Measurements from ENCODE around the gene AUTS2.

The AUTS2 gene

GRCh38 chr7:69685293-69685631 lies 87.0 kb downstream of the AUTS2 start:
- TF ChIP-seq EZH2 (IDR thresholded peaks at IDR 0.05; ENCODE audit: borderline replicate concordance, low read length) (no peak), CTCF (IDR thresholded peaks at IDR 0.05; ENCODE audit: low read length) (no peak)
- Histone ChIP-seq H3K4me3 (ENCODE audit: low read depth, low read length, poor library complexity, severe bottlenecking) (no peak overlapping the region), H3F3A (ENCODE audit: insufficient read depth, low read length) (peaks cover 7% of the 10 kb centered on the region), H3K9me3 (ENCODE audit: low read length) (no peaks in the 10 kb centered on the region), H3K79me2 (ENCODE audit: insufficient read depth, low read length) (peaks cover 87% of the 10 kb centered on the region), H4K20me1 (ENCODE audit: insufficient read depth, low read length) (no peaks in the 10 kb centered on the region), H3K27ac (ENCODE audit: low read depth, low read length, poor library complexity, severe bottlenecking) (peak overlapping the region; percentile 97), H3K27me3 (ENCODE audit: insufficient read depth, low read length) (no peaks in the 10 kb centered on the region), H3K9me2 (ENCODE audit: low read depth, low read length) (no peaks in the 10 kb centered on the region), H3K4me2 (ENCODE audit: low read length) (peak overlapping the region; percentile 75), H3K9ac (ENCODE audit: low read length) (peak overlapping the region; percentile 44), H2AFZ (ENCODE audit: low read length) (no peak overlapping the region), H3K4me1 (ENCODE audit: insufficient read depth, low read length, severe bottlenecking) (peaks cover 90% of the 10 kb centered on the region), H3K36me3 (ENCODE audit: insufficient read depth, low read length) (peaks cover 2% of the 10 kb centered on the region; the same call in 1 of the 2 replicates)

GRCh38 chr7:69686366-69686765 lies 88.1 kb downstream of the AUTS2 start:
- H3K4me2 ChIP-seq (ENCODE audit: low read length), result no peak overlapping the region; the same call in 1 of the 2 replicates
- H3K27ac ChIP-seq (ENCODE audit: low read depth, low read length, poor library complexity, severe bottlenecking), result peak overlapping the region; percentile 97
- H3K9me3 ChIP-seq (ENCODE audit: low read length), result no peaks in the 10 kb centered on the region
- H3K4me3 ChIP-seq (ENCODE audit: low read depth, low read length, poor library complexity, severe bottlenecking), result no peak overlapping the region
- H3K4me1 ChIP-seq (ENCODE audit: insufficient read depth, low read length, severe bottlenecking), result peaks cover 90% of the 10 kb centered on the region
- TF ChIP-seq CTCF (IDR thresholded peaks at IDR 0.05; ENCODE audit: low read length) (no peak), EZH2 (IDR thresholded peaks at IDR 0.05; ENCODE audit: borderline replicate concordance, low read length) (no peak)
- H3K36me3 ChIP-seq (ENCODE audit: insufficient read depth, low read length), result peaks cover 13% of the 10 kb centered on the region
- H3K9ac ChIP-seq (ENCODE audit: low read length), result no peak overlapping the region
- H3K27me3 ChIP-seq (ENCODE audit: insufficient read depth, low read length), result no peaks in the 10 kb centered on the region
- no peak overlapping the region for H2AFZ ChIP-seq (ENCODE audit: low read length)
- peaks cover 76% of the 10 kb centered on the region for H3K79me2 ChIP-seq (ENCODE audit: insufficient read depth, low read length)
- no peaks in the 10 kb centered on the region for H4K20me1 ChIP-seq (ENCODE audit: insufficient read depth, low read length)
- peaks cover 7% of the 10 kb centered on the region for H3F3A ChIP-seq (ENCODE audit: insufficient read depth, low read length)
- no peaks in the 10 kb centered on the region for H3K9me2 ChIP-seq (ENCODE audit: low read depth, low read length)

- Histone ChIP-seq H3K9me3 (ENCODE audit: low read length) (no peaks in the 10 kb centered on the region), H3F3A (ENCODE audit: insufficient read depth, low read length) (peaks cover 11% of the 10 kb centered on the region; the same call in 1 of the 2 replicates), H2AFZ (ENCODE audit: low read length) (no peak overlapping the region), H4K20me1 (ENCODE audit: insufficient read depth, low read length) (no peaks in the 10 kb centered on the region), H3K27me3 (ENCODE audit: insufficient read depth, low read length) (no peaks in the 10 kb centered on the region), H3K9me2 (ENCODE audit: low read depth, low read length) (no peaks in the 10 kb centered on the region), H3K79me2 (ENCODE audit: insufficient read depth, low read length) (peaks cover 70% of the 10 kb centered on the region), H3K4me3 (ENCODE audit: low read depth, low read length, poor library complexity, severe bottlenecking) (no peak overlapping the region), H3K36me3 (ENCODE audit: insufficient read depth, low read length) (peaks cover 16% of the 10 kb centered on the region), H3K27ac (ENCODE audit: low read depth, low read length, poor library complexity, severe bottlenecking) (peak overlapping the region; percentile 97), H3K4me2 (ENCODE audit: low read length) (peak overlapping the region; percentile 8; the same call in 1 of the 2 replicates), H3K9ac (ENCODE audit: low read length) (no peak overlapping the region; the same call in 1 of the 2 replicates), H3K4me1 (ENCODE audit: insufficient read depth, low read length, severe bottlenecking) (peaks cover 90% of the 10 kb centered on the region)
- TF ChIP-seq CTCF (IDR thresholded peaks at IDR 0.05; ENCODE audit: low read length) (no peak), EZH2 (IDR thresholded peaks at IDR 0.05; ENCODE audit: borderline replicate concordance, low read length) (no peak)
Measured at GRCh38 chr7:69687739-69688433, 89.6 kb downstream of the AUTS2 start.

Measured in OCI-LY1 (cell line).